Measurements from ENCODE around the gene OLFM2.

The OLFM2 gene

DNA sequence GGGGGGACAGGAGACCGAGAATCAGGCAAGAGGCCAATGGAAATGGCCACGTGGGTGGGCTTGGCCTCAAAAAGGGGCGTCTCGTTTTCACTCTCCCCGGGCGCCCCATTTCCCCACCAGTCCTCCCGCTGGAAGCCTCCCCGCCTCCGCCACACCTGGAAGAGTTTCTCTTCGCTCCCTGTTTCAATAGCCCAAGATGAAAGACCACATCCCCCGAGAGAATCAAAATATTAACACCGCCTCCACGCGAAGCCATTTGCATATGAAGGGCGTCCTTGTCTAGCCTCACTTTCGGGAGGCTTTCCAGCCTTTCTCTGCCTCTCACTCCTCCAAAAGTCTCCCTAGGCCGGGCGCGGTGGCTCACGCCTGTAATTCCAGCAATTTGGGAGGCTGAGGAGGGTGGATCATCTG, 691 bp upstream of the OLFM2 start:
- H3K27ac ChIP-seq = no peak overlapping the region
- peak overlapping the region; percentile 2 for H2AFZ ChIP-seq
- H3K36me3 ChIP-seq (ENCODE audit: control insufficient read depth, insufficient read depth, low read length) = no peaks in the 10 kb centered on the region
- no peaks in the 10 kb centered on the region for H3K79me2 ChIP-seq
- H3K9ac ChIP-seq = no peak overlapping the region
- H3K4me3 ChIP-seq (ENCODE audit: low read depth, low read length) = peak overlapping the region; percentile 18
- peaks cover 9% of the 10 kb centered on the region for H3K4me1 ChIP-seq
- TF ChIP-seq, protein P1, sequence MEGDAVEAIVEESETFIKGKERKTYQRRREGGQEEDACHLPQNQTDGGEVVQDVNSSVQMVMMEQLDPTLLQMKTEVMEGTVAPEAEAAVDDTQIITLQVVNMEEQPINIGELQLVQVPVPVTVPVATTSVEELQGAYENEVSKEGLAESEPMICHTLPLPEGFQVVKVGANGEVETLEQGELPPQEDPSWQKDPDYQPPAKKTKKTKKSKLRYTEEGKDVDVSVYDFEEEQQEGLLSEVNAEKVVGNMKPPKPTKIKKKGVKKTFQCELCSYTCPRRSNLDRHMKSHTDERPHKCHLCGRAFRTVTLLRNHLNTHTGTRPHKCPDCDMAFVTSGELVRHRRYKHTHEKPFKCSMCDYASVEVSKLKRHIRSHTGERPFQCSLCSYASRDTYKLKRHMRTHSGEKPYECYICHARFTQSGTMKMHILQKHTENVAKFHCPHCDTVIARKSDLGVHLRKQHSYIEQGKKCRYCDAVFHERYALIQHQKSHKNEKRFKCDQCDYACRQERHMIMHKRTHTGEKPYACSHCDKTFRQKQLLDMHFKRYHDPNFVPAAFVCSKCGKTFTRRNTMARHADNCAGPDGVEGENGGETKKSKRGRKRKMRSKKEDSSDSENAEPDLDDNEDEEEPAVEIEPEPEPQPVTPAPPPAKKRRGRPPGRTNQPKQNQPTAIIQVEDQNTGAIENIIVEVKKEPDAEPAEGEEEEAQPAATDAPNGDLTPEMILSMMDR (IDR thresholded peaks at IDR 0.05) = no peak
- no peaks in the 10 kb centered on the region for H3K27me3 ChIP-seq (ENCODE audit: control insufficient read depth, insufficient read depth, low read length)
- H3K9me3 ChIP-seq (ENCODE audit: control insufficient read depth, low read length) = no peaks in the 10 kb centered on the region
- peak overlapping the region; percentile 77 for H3K4me2 ChIP-seq (ENCODE audit: low read length)

DNA sequence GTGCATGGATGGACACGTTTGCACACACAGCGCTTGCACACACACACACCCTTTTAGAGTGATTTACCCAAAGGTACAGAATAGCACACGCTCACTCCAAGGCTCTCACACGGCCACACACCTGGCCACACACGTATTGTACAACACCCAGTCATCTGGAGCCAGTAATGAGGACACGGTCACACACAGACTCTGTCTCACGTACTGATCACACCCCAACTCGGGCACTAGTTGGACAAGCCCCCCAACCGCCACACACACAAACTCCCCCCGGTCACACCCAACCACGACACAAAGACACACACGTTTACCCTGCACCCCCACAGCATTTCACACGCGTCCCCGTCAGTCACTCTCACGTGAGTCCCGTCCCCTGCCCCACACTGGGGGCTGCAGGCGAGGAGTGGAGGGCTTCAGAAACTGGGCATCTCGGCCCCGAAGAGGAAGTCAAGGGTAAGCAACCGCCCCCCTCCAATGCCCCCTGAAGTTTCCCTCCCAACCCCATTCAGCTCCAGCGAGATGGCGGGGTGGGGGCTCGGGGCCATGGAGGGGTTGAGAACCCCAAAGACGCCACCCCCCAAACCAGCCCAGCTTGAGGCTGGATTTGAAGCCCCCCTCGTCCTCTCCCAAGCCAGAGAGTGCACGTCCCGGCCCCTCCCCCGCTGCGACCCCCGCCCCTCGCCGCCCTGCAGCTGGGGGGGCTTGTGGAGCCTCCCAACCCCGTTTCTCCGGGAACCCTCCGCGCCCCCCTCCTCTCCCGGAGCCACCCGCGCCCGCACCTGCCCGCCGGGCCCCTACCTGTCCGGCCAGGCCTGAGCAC, 599 bp downstream of the OLFM2 start:
- Histone ChIP-seq H3K4me3 (ENCODE audit: low read depth, low read length) (peak overlapping the region; percentile 50), H3K4me2 (ENCODE audit: low read length) (peak overlapping the region; percentile 88), H2AFZ (peak overlapping the region; percentile 72), H3K9ac (no peak overlapping the region), H3K4me1 (peaks cover 12% of the 10 kb centered on the region), H3K79me2 (no peaks in the 10 kb centered on the region), H3K9me3 (ENCODE audit: control insufficient read depth, low read length) (no peaks in the 10 kb centered on the region), H3K27me3 (ENCODE audit: control insufficient read depth, insufficient read depth, low read length) (no peaks in the 10 kb centered on the region), H3K27ac (no peak overlapping the region), H3K36me3 (ENCODE audit: control insufficient read depth, insufficient read depth, low read length) (no peaks in the 10 kb centered on the region)
- TF ChIP-seq, protein P1 (IDR thresholded peaks at IDR 0.05) = no peak

DNA sequence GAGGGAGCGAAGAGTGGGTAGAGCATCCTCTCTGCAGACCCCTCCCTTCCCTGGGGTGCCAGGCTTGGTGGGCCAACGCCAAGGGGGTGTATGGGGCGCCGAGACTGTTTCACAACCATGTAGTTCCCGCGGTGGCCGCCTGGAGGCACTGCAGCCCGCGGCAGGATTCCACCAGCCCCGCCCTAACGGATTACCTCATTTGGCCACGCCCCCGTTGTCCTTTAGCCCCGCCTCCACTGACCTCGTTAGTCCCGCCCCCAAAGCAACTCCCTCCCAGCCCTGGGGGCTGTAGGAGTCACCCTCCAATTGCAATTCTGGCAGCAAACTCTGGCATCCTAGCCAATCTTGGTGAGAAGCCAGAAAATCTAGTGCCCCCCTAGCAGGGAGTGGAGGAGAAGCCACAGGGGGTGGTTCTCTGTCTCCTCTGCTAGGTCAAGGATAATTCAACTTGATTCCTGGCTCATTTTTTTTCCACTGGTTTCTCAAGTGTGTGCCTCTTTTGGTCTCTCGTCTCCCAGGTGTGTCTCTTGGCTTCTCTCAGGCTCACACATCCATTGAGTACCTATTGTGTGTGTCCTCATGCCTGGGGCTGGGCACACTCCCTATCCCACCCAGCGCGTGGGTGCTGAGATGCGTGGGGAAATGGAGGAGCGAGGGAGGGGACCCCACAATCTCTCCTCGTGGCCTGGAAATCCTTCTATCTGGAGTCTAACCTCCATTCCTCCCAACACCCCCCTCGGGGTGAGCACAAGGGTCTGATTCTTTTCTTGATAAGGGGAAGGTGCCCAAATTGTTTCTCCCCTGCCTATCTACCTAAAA, 2.0 kb downstream of the OLFM2 start:
- no peaks in the 10 kb centered on the region for H3K9me3 ChIP-seq (ENCODE audit: control insufficient read depth, low read length)
- no peak overlapping the region for H3K9ac ChIP-seq
- H3K27ac ChIP-seq = no peak overlapping the region
- no peaks in the 10 kb centered on the region for H3K79me2 ChIP-seq
- H3K27me3 ChIP-seq (ENCODE audit: control insufficient read depth, insufficient read depth, low read length) = no peaks in the 10 kb centered on the region
- TF ChIP-seq, protein P1 (IDR thresholded peaks at IDR 0.05) = peak; percentile 93
- no peaks in the 10 kb centered on the region for H3K36me3 ChIP-seq (ENCODE audit: control insufficient read depth, insufficient read depth, low read length)
- H3K4me1 ChIP-seq = peaks cover 12% of the 10 kb centered on the region
- H2AFZ ChIP-seq = peak overlapping the region; percentile 13
- H3K4me3 ChIP-seq (ENCODE audit: low read depth, low read length) = no peak overlapping the region
- H3K4me2 ChIP-seq (ENCODE audit: low read length) = peak overlapping the region; percentile 50

DNA sequence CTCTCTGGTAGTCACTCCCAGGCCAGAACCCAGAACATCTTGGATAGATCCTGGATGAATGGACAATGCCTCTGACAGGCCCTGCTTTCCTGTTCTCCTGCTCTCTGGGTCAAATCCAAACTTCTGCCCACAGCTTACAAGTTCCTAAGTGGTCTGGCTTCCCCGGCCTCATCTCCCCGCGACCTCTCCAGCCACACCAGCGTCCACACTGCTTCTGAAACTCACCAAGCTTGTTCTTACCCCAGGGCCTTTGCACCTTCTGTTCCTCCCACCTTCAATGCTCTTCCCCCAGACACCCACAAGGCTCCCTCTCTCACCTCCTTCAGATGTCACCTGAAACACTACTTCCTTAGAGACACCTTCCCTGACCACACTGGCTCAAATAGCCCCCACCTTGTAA, 3.5 kb downstream of the OLFM2 start:
- TF ChIP-seq, protein P1 (IDR thresholded peaks at IDR 0.05) = no peak
- H3K9ac ChIP-seq = no peak overlapping the region

More for the DNA sequence above, 3.5 kb downstream of the OLFM2 start:
- Histone ChIP-seq H3K27me3 (ENCODE audit: control insufficient read depth, insufficient read depth, low read length) (no peaks in the 10 kb centered on the region), H3K27ac (no peak overlapping the region), H3K4me3 (ENCODE audit: low read depth, low read length) (no peak overlapping the region), H3K9me3 (ENCODE audit: control insufficient read depth, low read length) (no peaks in the 10 kb centered on the region), H3K36me3 (ENCODE audit: control insufficient read depth, insufficient read depth, low read length) (no peaks in the 10 kb centered on the region), H2AFZ (no peak overlapping the region), H3K4me2 (ENCODE audit: low read length) (no peak overlapping the region), H3K79me2 (no peaks in the 10 kb centered on the region), H3K4me1 (peaks cover 12% of the 10 kb centered on the region)

Data from parathyroid adenoma (tissue), 2 donors.